GM23338 (cell line): ENCODE measurements around the gene EML4. TPM values are rescaled to one million over a fixed set of nuclear protein-coding genes. Genes with fewer than 3 reads are reported as not detected.
"Not testable (repeated sequence)": the region's sequence is repeated elsewhere in the genome, so short reads cannot be mapped to it uniquely, and the experiment has no call there.

Experiments used
- ATAC-seq: fragments of 200-7000 bp; cut with Tn5 transposase; 3 replicates; pipeline ENCODE4 v1.9.1; 2020
- DNase-seq: peaks from one replicate; pipeline ENCODE4 v3.0.0-alpha.2; 2015; ENCODE audit warnings: low spot score
- H2AFZ ChIP-seq: fragments of 200-600 bp; sonication (generic); 2 replicates; pipeline ENCODE4 v1.8.0; 2016; ENCODE audit warnings: antibody characterized with exemption, mild to moderate bottlenecking, moderate library complexity
- H3F3A ChIP-seq: fragments of 200-600 bp; sonication (generic); replicated peaks from 2 replicates; pipeline ENCODE4 v1.8.0; 2017; ENCODE audit warnings: antibody characterized with exemption, mixed run types, low read depth
- H3K27ac ChIP-seq: fragments of 200-600 bp; sonication (generic); 2 replicates; pipeline ENCODE4 v1.6.1; 2016; ENCODE audit warnings: low read depth
- H3K27me3 ChIP-seq: fragments of 200-600 bp; sonication (generic); 2 replicates; pipeline ENCODE4 v1.8.0; 2016; ENCODE audit warnings: mild to moderate bottlenecking, mixed run types, moderate library complexity; ENCODE audit not compliant: insufficient read depth
- H3K36me3 ChIP-seq: fragments of 200-600 bp; sonication (generic); 2 replicates; pipeline ENCODE4 v1.8.0; 2016; ENCODE audit warnings: mild to moderate bottlenecking; ENCODE audit not compliant: insufficient read depth
- H3K4me1 ChIP-seq: fragments of 200-600 bp; sonication (generic); 2 replicates; pipeline ENCODE4 v1.8.0; 2016; ENCODE audit warnings: mild to moderate bottlenecking, moderate library complexity; ENCODE audit not compliant: insufficient read depth
- H3K4me2 ChIP-seq: fragments of 200-600 bp; sonication (generic); 2 replicates; pipeline ENCODE4 v1.7.1; 2017; ENCODE audit warnings: mixed run types
- H3K4me3 ChIP-seq: fragments of 200-600 bp; sonication (generic); 2 replicates; pipeline ENCODE4 v1.6.1; 2016; ENCODE audit warnings: mixed run types
- H3K79me2 ChIP-seq: fragments of 200-600 bp; sonication (generic); replicated peaks from 2 replicates; pipeline ENCODE4 v1.8.0; 2017; ENCODE audit warnings: mild to moderate bottlenecking; ENCODE audit not compliant: insufficient read depth
- H3K9me2 ChIP-seq: fragments of 200-600 bp; sonication (generic); 2 replicates; pipeline ENCODE4 v1.8.0; 2017; ENCODE audit not compliant: insufficient read depth
- H4K20me1 ChIP-seq: fragments of 200-600 bp; sonication (generic); replicated peaks from 2 replicates; pipeline ENCODE4 v1.8.0; 2017; ENCODE audit warnings: mild to moderate bottlenecking; ENCODE audit not compliant: insufficient read depth
- H3K27ac Mint-ChIP-seq: 2 replicates; pipeline ENCODE4 v1.8.0; 2020; ENCODE audit warnings: inconsistent platforms, mild to moderate bottlenecking, moderate library complexity, mixed read lengths
- H3K27me3 Mint-ChIP-seq: 3 replicates; pipeline ENCODE4 v1.8.0; 2022; ENCODE audit warnings: low read depth, mild to moderate bottlenecking, moderate library complexity, mixed read lengths, inconsistent platforms; ENCODE audit not compliant: insufficient read depth, poor library complexity
- H3K36me3 Mint-ChIP-seq: 3 replicates; pipeline ENCODE4 v1.8.0; 2021; ENCODE audit warnings: low read depth, mild to moderate bottlenecking, inconsistent platforms, moderate library complexity, mixed read lengths
- H3K4me1 Mint-ChIP-seq: 3 replicates; pipeline ENCODE4 v1.8.0; 2020; ENCODE audit warnings: mild to moderate bottlenecking, inconsistent platforms, mixed read lengths
- H3K4me3 Mint-ChIP-seq: 3 replicates; pipeline ENCODE4 v1.8.0; 2021; ENCODE audit warnings: moderate library complexity, mild to moderate bottlenecking, inconsistent platforms, mixed read lengths
- H3K9me3 Mint-ChIP-seq: 3 replicates; pipeline ENCODE4 v1.8.0; 2020; ENCODE audit warnings: moderate library complexity, mild to moderate bottlenecking, inconsistent platforms, mixed read lengths
- CREB1 ChIP-seq: fragments of 250-450 bp; sonication (Bioruptor Pico); IDR thresholded peaks from 2 replicates; pipeline ENCODE4 v1.5.0; 2020; ENCODE audit warnings: low read depth, mild to moderate bottlenecking, moderate library complexity
- ETS1 ChIP-seq: IDR thresholded peaks from 2 replicates; pipeline ENCODE4 v1.6.1; 2016; ENCODE audit warnings: antibody characterized with exemption
- EZH2 ChIP-seq: fragments of 200-600 bp; sonication (generic); IDR thresholded peaks from one replicate; pipeline ENCODE4 v1.8.0; 2017; ENCODE audit warnings: antibody characterized with exemption, mild to moderate bottlenecking, low read depth; ENCODE audit not compliant: unreplicated experiment
- EZH2phosphoT487 ChIP-seq: fragments of 200-600 bp; sonication (generic); IDR thresholded peaks from one replicate; pipeline ENCODE4 v1.8.1; 2018; ENCODE audit warnings: antibody characterized with exemption; ENCODE audit not compliant: unreplicated experiment
- NANOG ChIP-seq: IDR thresholded peaks from 2 replicates; pipeline ENCODE4 v1.6.1; 2016; ENCODE audit warnings: antibody characterized with exemption, borderline replicate concordance
- POLR2AphosphoS5 ChIP-seq: IDR thresholded peaks from 2 replicates; pipeline ENCODE4 v1.6.1; 2016; ENCODE audit warnings: antibody characterized with exemption, low read depth
- REST ChIP-seq: IDR thresholded peaks from one replicate; pipeline ENCODE4 v1.6.1; 2018; ENCODE audit warnings: antibody characterized with exemption; ENCODE audit not compliant: unreplicated experiment
- STAT1 ChIP-seq: IDR thresholded peaks from one replicate; pipeline ENCODE4 v1.6.1; 2016; ENCODE audit warnings: antibody characterized with exemption; ENCODE audit not compliant: unreplicated experiment
- ZNF114 ChIP-seq: fragments of 250-450 bp; sonication (Bioruptor Pico); IDR thresholded peaks from 2 replicates; pipeline ENCODE4 v1.5.0; 2020; ENCODE audit warnings: mild to moderate bottlenecking, moderate library complexity
- ZNF331 ChIP-seq: fragments of 250-450 bp; sonication (Bioruptor Pico); IDR thresholded peaks from 2 replicates; pipeline ENCODE4 v1.5.0; 2020; ENCODE audit warnings: low read depth, mild to moderate bottlenecking, moderate library complexity
- polyA plus RNA-seq: library from polyadenylated mRNA; unstranded; fragments of >200 nt; fragmentation: Nextera tagmentation; extraction: Ambion mirVana; gene quantifications from 2 replicates; pipeline ENCODE4 v1.2.1, GENCODE V29; 2016
- total RNA-seq: library from RNA; depleted of rRNA; stranded (reverse); fragments of >200 nt; shearing (Covaris generic); gene quantifications from 2 replicates; pipeline ENCODE4 v1.2.3, GENCODE V29; 2014

Gene EML4
- total and polyA plus RNA-seq, 2 experiments from 2014 or later = 65.3 to 115 TPM

DNA sequence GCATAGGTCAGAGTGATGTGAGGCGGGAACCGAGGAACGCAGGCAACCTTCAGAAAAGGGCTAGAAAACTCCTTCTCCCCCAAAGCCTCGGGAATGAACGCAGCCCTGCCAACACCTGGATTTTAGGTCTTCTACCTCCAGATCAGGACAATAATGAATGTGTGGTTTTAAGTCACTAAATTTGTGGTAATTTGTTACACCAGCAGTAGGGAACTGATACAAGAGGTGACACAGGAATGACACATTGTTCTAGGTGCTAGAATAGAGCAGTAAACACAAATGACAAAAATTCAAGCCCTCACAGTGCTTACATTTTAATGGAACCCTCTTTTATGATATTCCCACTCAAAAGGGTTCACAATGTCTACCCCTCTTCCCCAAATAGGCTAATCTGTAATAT is 39.2 kb upstream of the EML4 start (continued):
- no peak for TF ChIP-seq ZNF114

GRCh38 chr2:42130858-42131257 is 38.3 kb upstream of the EML4 start:
- H3K36me3 ChIP-seq, H3F3A ChIP-seq, DNase-seq, H3K9me2 ChIP-seq, H4K20me1 ChIP-seq, H3K27ac Mint-ChIP-seq, H3K27ac ChIP-seq, H3K4me2 ChIP-seq, H3K27me3 ChIP-seq, H3K79me2 ChIP-seq, H3K4me3 ChIP-seq, ATAC-seq, H3K4me3 Mint-ChIP-seq, H2AFZ ChIP-seq, H3K36me3 Mint-ChIP-seq, H3K9me3 Mint-ChIP-seq, H3K27me3 Mint-ChIP-seq: not testable (repeated sequence)
- H3K4me1 Mint-ChIP-seq = peaks cover 46% of the 10 kb centered on the region
- peaks cover 37% of the 10 kb centered on the region for H3K4me1 ChIP-seq

GRCh38 chr2:42132191-42132965 is 36.8 kb upstream of the EML4 start:
- Histone ChIP-seq H3K9me2 (no peaks in the 10 kb centered on the region), H3K27me3 (no peaks in the 10 kb centered on the region), H3K4me3 (no peak overlapping the region), H3K4me1 (peaks cover 31% of the 10 kb centered on the region), H2AFZ (peak overlapping the region; percentile 82), H4K20me1 (no peaks in the 10 kb centered on the region), H3K4me2 (peak overlapping the region; percentile 54; the same call in 1 of the 2 replicates), H3K36me3 (no peaks in the 10 kb centered on the region), H3K27ac (no peak overlapping the region), H3F3A (no peaks in the 10 kb centered on the region), H3K79me2 (no peaks in the 10 kb centered on the region)
- DNase-seq = no peak
- ATAC-seq = peak; percentile 20
- H3K27me3 Mint-ChIP-seq = peaks cover 8% of the 10 kb centered on the region
- no peak overlapping the region for H3K4me3 Mint-ChIP-seq
- H3K4me1 Mint-ChIP-seq = peaks cover 44% of the 10 kb centered on the region
- no peaks in the 10 kb centered on the region for H3K36me3 Mint-ChIP-seq
- no peak overlapping the region for H3K27ac Mint-ChIP-seq
- no peaks in the 10 kb centered on the region for H3K9me3 Mint-ChIP-seq
- TF ChIP-seq ZNF331 (CRISPR knock-in tag) = no peak
- no peak for TF ChIP-seq STAT1
- TF ChIP-seq POLR2AphosphoS5 = no peak
- TF ChIP-seq EZH2phosphoT487 = no peak
- TF ChIP-seq REST = no peak
- no peak for TF ChIP-seq CREB1 (CRISPR knock-in tag)
- TF ChIP-seq ETS1 = no peak
- no peak for TF ChIP-seq EZH2
- no peak for TF ChIP-seq NANOG
- no peak for TF ChIP-seq ZNF114
